Left colon (tissue), 2 donors: ENCODE measurements around the gene SLX9. TPM values are rescaled to one million over a fixed set of nuclear protein-coding genes. Genes with fewer than 3 reads are reported as not detected.
"Not testable (repeated sequence)": the region's sequence is repeated elsewhere in the genome, so short reads cannot be mapped to it uniquely, and the experiment has no call there.

Experiments used
- ATAC-seq: fragments of 200-7000 bp; cut with Tn5 transposase; one replicate; pipeline ENCODE4 v1.9.1; 2020; ENCODE audit warnings: mild to moderate bottlenecking, moderate library complexity
- DNase-seq, 2 donors: peaks; one replicate each; pipeline ENCODE4 v3.0.0-alpha.2; 2020
- intact Hi-C, 2 donors: fragments of 100-400 bp; cut with DNase I in 1 of 2; cut with micrococcal nuclease in 1 of 2; formaldehyde crosslinking; loops; one replicate each; pipeline versions ENCODE4 v1.11.2 to v1.14.0; 2022; cut with DNase I, micrococcal nuclease
- total RNA-seq, 2 donors: library from RNA; stranded (reverse); fragmentation: NEBNext Ultra II Directional; extraction: Animal tissue kit (Norgen Biotek cat#: 25700); gene quantifications; one replicate each; pipeline ENCODE4 v1.2.1, GENCODE V29; 2021
- donor health status: DM: no; HTN: no; CAD: no.
- donor health status: DM: yes; HTN: yes; CAD: no.

Gene SLX9
- total RNA-seq, 2 donors from 2014 or later = 22.3 to 30.5 TPM

GRCh38 chr21:44964381-44964780 is 24.6 kb downstream of the SLX9 start:
- no peak for DNase-seq
- ATAC-seq = no peak
- intact Hi-C loops = no loop called here

- no peak for ATAC-seq
- intact Hi-C loops = no loop called here
- DNase-seq = no peak
Observed at GRCh38 chr21:44965251-44966022, 25.6 kb downstream of the SLX9 start.

GRCh38 chr21:44966135-44967081 is 26.6 kb downstream of the SLX9 start:
- intact Hi-C loops = no loop called here
- DNase-seq (peak; percentile 39 to 44), ATAC-seq (no peak)

GRCh38 chr21:44967082-44968047 is 27.5 kb downstream of the SLX9 start:
- no peak for DNase-seq
- ATAC-seq = no peak
- intact Hi-C loops = no loop called here

GRCh38 chr21:44969066-44969670 is 29.3 kb downstream of the SLX9 start:
- no peak for DNase-seq
- ATAC-seq = no peak
- intact Hi-C loops = no loop called here

GRCh38 chr21:44969931-44970755 is 30.3 kb downstream of the SLX9 start:
- ATAC-seq = no peak
- no peak for DNase-seq
- intact Hi-C loops = no loop called here

GRCh38 chr21:44970766-44971671 is 31.2 kb downstream of the SLX9 start:
- intact Hi-C loops = no loop called here
- DNase-seq = no peak
- ATAC-seq = no peak

GRCh38 chr21:44971672-44971995 is 31.8 kb downstream of the SLX9 start:
- DNase-seq = no peak
- no peak for ATAC-seq
- intact Hi-C loops = no loop called here

- intact Hi-C loops = no loop called here
- ATAC-seq (no peak), DNase-seq (no peak)
Observed at GRCh38 chr21:44972301-44972814, 32.5 kb downstream of the SLX9 start.

GRCh38 chr21:44972821-44973220 is 33.0 kb downstream of the SLX9 start:
- intact Hi-C loops = no loop called here
- ATAC-seq (no peak), DNase-seq (no peak)

- DNase-seq (no peak), ATAC-seq (no peak)
- intact Hi-C loops = no loop called here
Observed at GRCh38 chr21:44973598-44973997, 33.8 kb downstream of the SLX9 start.

- intact Hi-C loops = no loop called here
- DNase-seq (no peak), ATAC-seq (no peak)
Observed at GRCh38 chr21:44974676-44975075, 34.8 kb downstream of the SLX9 start.

GRCh38 chr21:44975720-44976555 is 36.1 kb downstream of the SLX9 start:
- no peak for DNase-seq
- intact Hi-C loops = no loop called here
- ATAC-seq = no peak

GRCh38 chr21:44976556-44977393 is 36.9 kb downstream of the SLX9 start:
- intact Hi-C loops, DNase-seq, ATAC-seq: not testable (repeated sequence)
